PFSK-1 (cell line): Measurements from ENCODE around the gene DTNA.

Source experiments
- FOXP2 ChIP-seq: optimal IDR thresholded peaks from 2 replicates; pipeline ENCODE3; 2011; ENCODE audit warnings: borderline replicate concordance, control low read depth, inconsistent platforms; ENCODE audit not compliant: insufficient read depth; ENCODE audit errors: extremely low read length, extremely low read depth
- POLR2AphosphoS5 ChIP-seq: IDR thresholded peaks from 2 replicates; pipeline ENCODE4 v1.6.1; 2012; ENCODE audit warnings: low read depth, mild to moderate bottlenecking, control low read depth, low read length, moderate library complexity
- SIN3A ChIP-seq: IDR thresholded peaks from 2 replicates; pipeline ENCODE4 v1.6.1; 2012; ENCODE audit warnings: mild to moderate bottlenecking, low read length, moderate library complexity, borderline replicate concordance; ENCODE audit not compliant: insufficient read depth
- TAF1 ChIP-seq: IDR thresholded peaks from 2 replicates; pipeline ENCODE4 v1.6.1; 2012; ENCODE audit warnings: low read length, control low read depth, borderline replicate concordance; ENCODE audit not compliant: insufficient read depth
- TF ChIP-seq, protein P1 (sequence below), 2 experiments: IDR thresholded peaks; 2 replicates each; pipeline versions ENCODE4 v1.6.1 to v1.8.0; 2011 to 2012; ENCODE audit warnings: low read depth in 2 of 2, low read length in 2 of 2, control low read depth in 1 of 2, inconsistent platforms in 1 of 2, mild to moderate bottlenecking in 1 of 2, moderate library complexity in 1 of 2; ENCODE audit not compliant: insufficient read depth in 1 of 2

DTNA gene

DNA sequence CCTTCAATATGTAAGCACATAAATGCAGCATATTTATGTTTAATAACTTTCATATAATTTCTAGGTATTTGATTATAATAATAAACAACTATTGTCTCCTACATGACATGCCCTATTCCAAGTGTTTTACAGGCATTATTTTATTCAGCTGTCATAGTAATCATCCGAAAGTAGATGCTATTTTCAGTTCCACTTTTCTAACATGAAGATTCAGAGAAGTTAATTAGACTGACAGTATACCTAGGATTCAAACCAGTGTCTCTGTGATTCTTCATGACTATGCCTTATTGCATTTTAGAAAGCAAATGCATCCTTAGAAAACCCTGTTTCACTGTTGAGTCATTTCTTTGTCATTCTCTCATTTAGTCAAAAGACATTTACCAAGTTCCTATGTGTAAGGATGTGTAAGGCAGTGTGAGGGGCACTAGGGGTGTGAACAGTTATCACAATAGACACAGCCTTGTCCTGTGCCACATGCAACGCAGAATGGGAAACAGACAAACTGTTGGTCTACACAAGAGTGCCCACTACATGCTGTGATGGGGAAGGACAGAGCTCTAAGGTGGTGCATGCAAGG lies 79.8 kb downstream of the DTNA start:
- TF ChIP-seq, protein P1, sequence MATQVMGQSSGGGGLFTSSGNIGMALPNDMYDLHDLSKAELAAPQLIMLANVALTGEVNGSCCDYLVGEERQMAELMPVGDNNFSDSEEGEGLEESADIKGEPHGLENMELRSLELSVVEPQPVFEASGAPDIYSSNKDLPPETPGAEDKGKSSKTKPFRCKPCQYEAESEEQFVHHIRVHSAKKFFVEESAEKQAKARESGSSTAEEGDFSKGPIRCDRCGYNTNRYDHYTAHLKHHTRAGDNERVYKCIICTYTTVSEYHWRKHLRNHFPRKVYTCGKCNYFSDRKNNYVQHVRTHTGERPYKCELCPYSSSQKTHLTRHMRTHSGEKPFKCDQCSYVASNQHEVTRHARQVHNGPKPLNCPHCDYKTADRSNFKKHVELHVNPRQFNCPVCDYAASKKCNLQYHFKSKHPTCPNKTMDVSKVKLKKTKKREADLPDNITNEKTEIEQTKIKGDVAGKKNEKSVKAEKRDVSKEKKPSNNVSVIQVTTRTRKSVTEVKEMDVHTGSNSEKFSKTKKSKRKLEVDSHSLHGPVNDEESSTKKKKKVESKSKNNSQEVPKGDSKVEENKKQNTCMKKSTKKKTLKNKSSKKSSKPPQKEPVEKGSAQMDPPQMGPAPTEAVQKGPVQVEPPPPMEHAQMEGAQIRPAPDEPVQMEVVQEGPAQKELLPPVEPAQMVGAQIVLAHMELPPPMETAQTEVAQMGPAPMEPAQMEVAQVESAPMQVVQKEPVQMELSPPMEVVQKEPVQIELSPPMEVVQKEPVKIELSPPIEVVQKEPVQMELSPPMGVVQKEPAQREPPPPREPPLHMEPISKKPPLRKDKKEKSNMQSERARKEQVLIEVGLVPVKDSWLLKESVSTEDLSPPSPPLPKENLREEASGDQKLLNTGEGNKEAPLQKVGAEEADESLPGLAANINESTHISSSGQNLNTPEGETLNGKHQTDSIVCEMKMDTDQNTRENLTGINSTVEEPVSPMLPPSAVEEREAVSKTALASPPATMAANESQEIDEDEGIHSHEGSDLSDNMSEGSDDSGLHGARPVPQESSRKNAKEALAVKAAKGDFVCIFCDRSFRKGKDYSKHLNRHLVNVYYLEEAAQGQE (IDR thresholded peaks at IDR 0.05; ENCODE audit: insufficient read depth in 1 of 2, low read depth in 2 of 2, low read length in 2 of 2), result no peak
- TF ChIP-seq POLR2AphosphoS5 (no peak), FOXP2 (no peak), TAF1 (no peak), SIN3A (no peak)

DNA sequence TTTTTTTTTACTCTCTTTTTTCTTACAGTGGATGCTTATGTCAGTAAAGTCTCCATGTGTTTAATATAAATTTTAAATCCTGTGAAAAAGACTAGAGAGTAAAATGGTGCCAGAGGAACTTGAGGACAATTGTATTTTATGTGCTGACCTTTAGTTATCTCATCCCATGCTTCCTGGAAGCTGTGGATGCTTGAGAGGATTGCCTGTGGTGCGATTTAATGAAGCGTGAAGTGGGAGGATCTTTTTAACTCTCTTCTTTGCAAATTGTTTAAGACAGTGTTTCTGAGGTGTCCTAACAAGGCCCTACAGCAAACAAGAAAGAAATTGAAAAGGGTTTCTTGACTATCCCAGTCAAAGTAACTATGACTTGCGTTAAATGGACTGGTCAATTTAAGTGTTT lies 84.2 kb downstream of the DTNA start:
- TF ChIP-seq, protein P1 (IDR thresholded peaks at IDR 0.05; ENCODE audit: insufficient read depth in 1 of 2, low read depth in 2 of 2, low read length in 2 of 2), result no peak
- no peak for TF ChIP-seq FOXP2
- no peak for TF ChIP-seq SIN3A
- TF ChIP-seq POLR2AphosphoS5, result no peak
- TF ChIP-seq TAF1, result no peak

DNA sequence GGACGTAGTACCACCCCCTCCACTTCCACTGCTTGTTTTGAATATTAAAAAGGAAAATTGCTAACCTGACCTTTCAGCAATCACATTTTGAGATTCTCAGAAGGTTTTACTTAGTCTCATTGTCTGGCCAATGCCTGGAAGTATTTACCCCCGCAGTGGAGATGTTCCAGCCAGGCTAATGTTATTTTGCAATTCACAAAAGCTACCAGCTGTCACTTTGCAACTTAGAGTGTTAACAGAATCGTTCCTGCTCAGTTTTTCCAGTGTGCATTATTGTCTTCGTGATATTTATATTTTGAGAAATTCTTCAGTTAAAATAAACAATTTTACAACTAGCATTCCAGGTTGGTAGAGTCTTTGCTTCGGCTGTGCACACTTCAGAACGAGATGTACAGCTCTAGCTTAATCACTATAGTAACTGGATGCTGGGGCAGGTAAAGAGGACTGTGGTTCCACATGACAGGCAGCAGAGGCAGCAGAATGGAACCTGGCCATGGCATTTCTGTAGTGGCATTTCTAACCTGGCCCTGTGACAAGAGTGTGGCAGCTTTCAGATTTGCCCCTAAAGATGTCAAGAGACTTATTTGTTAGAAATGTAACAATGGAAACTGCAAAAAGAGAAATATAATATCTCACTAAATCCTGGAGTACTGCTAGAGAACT lies 85.1 kb downstream of the DTNA start:
- no peak for TF ChIP-seq FOXP2
- no peak for TF ChIP-seq TAF1
- TF ChIP-seq POLR2AphosphoS5, result no peak
- no peak for TF ChIP-seq SIN3A
- TF ChIP-seq, protein P1 (IDR thresholded peaks at IDR 0.05; ENCODE audit: insufficient read depth in 1 of 2, low read depth in 2 of 2, low read length in 2 of 2), result no peak

DNA sequence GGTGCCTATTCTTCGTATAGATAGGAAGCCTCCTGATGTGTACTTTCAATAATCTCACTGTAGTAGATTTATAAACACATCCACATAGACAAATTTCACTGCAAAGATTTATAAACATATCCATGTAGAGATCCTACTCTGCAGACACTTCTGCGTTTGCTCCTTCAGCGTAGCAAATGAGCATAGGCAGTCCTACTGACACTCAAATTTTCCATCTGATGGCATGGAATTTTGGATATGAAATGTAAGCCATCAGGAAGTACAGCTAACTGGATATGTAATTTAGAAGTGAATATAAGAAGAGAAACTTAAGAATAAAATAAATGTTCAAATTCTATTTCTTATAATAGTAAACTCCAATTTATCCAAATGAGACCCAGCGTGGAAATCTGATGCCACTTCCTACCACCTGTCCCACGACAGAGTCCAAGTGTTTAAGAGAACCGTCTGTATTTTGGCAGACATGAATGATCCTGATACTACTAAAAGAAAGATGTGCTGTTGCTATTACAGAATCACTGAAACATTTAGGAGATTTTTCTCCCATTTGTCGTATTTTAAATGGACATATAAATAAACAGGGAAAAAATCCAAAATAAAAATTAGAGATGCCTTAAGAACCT lies 86.0 kb downstream of the DTNA start:
- TF ChIP-seq FOXP2 (no peak), POLR2AphosphoS5 (no peak), SIN3A (no peak), TAF1 (no peak)
- TF ChIP-seq, protein P1 (IDR thresholded peaks at IDR 0.05; ENCODE audit: insufficient read depth in 1 of 2, low read depth in 2 of 2, low read length in 2 of 2), result no peak
